GM12878 (cell line): ENCODE results near the gene IVD.

Experiments
- CEBPB ChIP-seq, 2 experiments: fragments of 150-350 bp in 1 of 2; IDR thresholded peaks; 2 replicates each; pipeline ENCODE4 v1.6.1; 2012 to 2014; ENCODE audit warnings: low read depth in 2 of 2, low read length in 2 of 2, borderline replicate concordance in 1 of 2, inconsistent platforms in 1 of 2
- CREM ChIP-seq: IDR thresholded peaks from 2 replicates; pipeline ENCODE4 v1.6.1; 2014; ENCODE audit warnings: antibody characterized with exemption, low read depth
- CTCF ChIP-seq, 3 experiments: IDR thresholded peaks in 2 of 3; conservative IDR thresholded peaks in 1 of 3; 2 replicates each; pipeline ENCODE4 v1.5.1; 2011; ENCODE audit warnings: low read depth in 3 of 3, low read length in 3 of 3, mild to moderate bottlenecking in 3 of 3, control low read depth in 2 of 3, moderate library complexity in 2 of 3, inconsistent platforms in 1 of 3, mixed read lengths in 1 of 3; ENCODE audit not compliant: control insufficient read depth in 2 of 3, insufficient read depth in 1 of 3; ENCODE audit errors: extremely low read depth in 1 of 3
- E2F4 ChIP-seq: IDR thresholded peaks from 2 replicates; pipeline ENCODE4 v1.6.1; 2012; ENCODE audit warnings: low read depth, low read length, improper control_type of control experiment
- ETV6 ChIP-seq, 2 experiments: fragments of 450-650 bp in 1 of 2; IDR thresholded peaks in 1 of 2; conservative IDR thresholded peaks in 1 of 2; 2 replicates each; pipeline ENCODE4 v1.6.1; 2014; ENCODE audit warnings: antibody characterized with exemption in 1 of 2, borderline replicate concordance in 1 of 2, low read depth in 1 of 2, mild to moderate bottlenecking in 1 of 2, moderate library complexity in 1 of 2
- HDGF ChIP-seq: fragments of 450-650 bp; IDR thresholded peaks from 2 replicates; pipeline ENCODE4 v1.6.1; 2016; ENCODE audit warnings: antibody characterized with exemption
- POLR2A ChIP-seq: IDR thresholded peaks from 2 replicates; pipeline ENCODE4 v1.6.1; 2011; ENCODE audit warnings: low read depth, mild to moderate bottlenecking, low read length
- RAD21 ChIP-seq: IDR thresholded peaks from 2 replicates; pipeline ENCODE4 v1.6.1; 2011; ENCODE audit warnings: mild to moderate bottlenecking, low read depth, low read length, moderate library complexity; ENCODE audit not compliant: insufficient read depth
- SIN3A ChIP-seq: IDR thresholded peaks from 2 replicates; pipeline ENCODE4 v1.6.1; 2012; ENCODE audit warnings: low read depth, low read length, improper control_type of control experiment
- SMARCA5 ChIP-seq: fragments of 450-650 bp; IDR thresholded peaks from 2 replicates; pipeline ENCODE4 v1.6.1; 2017; ENCODE audit warnings: mild to moderate bottlenecking
- TARDBP ChIP-seq: IDR thresholded peaks from 2 replicates; pipeline ENCODE4 v1.6.1; 2016; ENCODE audit warnings: borderline replicate concordance
- ZNF274 ChIP-seq: IDR thresholded peaks from one replicate; pipeline ENCODE4 v1.8.0; 2011; ENCODE audit not compliant: insufficient read length, insufficient read depth
- ZSCAN29 ChIP-seq: fragments of 450-650 bp; IDR thresholded peaks from 2 replicates; pipeline ENCODE4 v1.6.1; 2017; ENCODE audit warnings: mild to moderate bottlenecking, moderate library complexity

- no peak for TF ChIP-seq POLR2A
- no peak for TF ChIP-seq CTCF (IDR thresholded peaks at IDR 0.05 in 2 of 3, conservative IDR thresholded peaks at IDR 0.05 in 1 of 3; ENCODE audit: control insufficient read depth in 2 of 3, extremely low read depth in 1 of 3, insufficient read depth in 1 of 3, low read depth in 3 of 3, low read length in 3 of 3)
- TF ChIP-seq ZSCAN29: no peak
- TF ChIP-seq HDGF: no peak
- TF ChIP-seq ZNF274: no peak
- TF ChIP-seq TARDBP: no peak
- no peak for TF ChIP-seq CREM
- no peak for TF ChIP-seq SIN3A
- TF ChIP-seq ETV6 (conservative IDR thresholded peaks at IDR 0.05 in 1 of 2, IDR thresholded peaks at IDR 0.05 in 1 of 2; ENCODE audit: borderline replicate concordance in 1 of 2, low read depth in 1 of 2): no peak
- TF ChIP-seq RAD21: no peak
- TF ChIP-seq SMARCA5: no peak
- no peak for TF ChIP-seq CEBPB (IDR thresholded peaks at IDR 0.05; ENCODE audit: borderline replicate concordance in 1 of 2, low read depth in 2 of 2, low read length in 2 of 2)
- TF ChIP-seq E2F4: no peak
These were observed 61.0 kb downstream of the IVD start for GRCh38 chr15:40466426-40467260.
